DND-41 (cell line): Measurements from ENCODE around the gene DOCK9.

Experiments
- EZH2 ChIP-seq: IDR thresholded peaks from 3 replicates; pipeline ENCODE4 v1.6.1; 2012; ENCODE audit warnings: borderline replicate concordance, low read depth, mild to moderate bottlenecking, moderate library complexity, low read length, inconsistent platforms; ENCODE audit not compliant: severe bottlenecking
- TF ChIP-seq, protein P1 (sequence below): IDR thresholded peaks from 2 replicates; pipeline ENCODE4 v1.5.1; 2012; ENCODE audit warnings: borderline replicate concordance, low read length, moderate library complexity, mild to moderate bottlenecking; ENCODE audit not compliant: poor library complexity, severe bottlenecking; ENCODE audit errors: extremely low read depth

DNA sequence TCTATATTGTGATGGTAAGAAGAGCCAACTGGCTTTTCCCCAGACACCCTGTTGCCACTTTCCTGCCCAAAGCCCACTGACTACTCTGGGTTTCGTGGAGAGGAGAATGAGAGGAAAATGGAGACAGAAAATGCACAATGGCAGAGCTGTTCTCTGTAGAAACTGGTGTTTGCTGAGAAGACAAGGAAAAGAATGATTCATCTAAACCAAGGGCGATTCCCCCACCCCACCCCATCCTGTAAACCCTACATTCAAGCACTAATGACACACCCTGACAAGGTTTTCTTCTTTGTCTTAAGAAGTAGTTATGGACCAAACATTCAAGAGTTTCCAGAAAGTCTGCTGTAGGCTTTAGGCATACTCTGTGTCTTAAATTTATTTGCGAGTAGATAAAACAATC lies 68.8 kb downstream of the DOCK9 start:
- TF ChIP-seq, protein P1, sequence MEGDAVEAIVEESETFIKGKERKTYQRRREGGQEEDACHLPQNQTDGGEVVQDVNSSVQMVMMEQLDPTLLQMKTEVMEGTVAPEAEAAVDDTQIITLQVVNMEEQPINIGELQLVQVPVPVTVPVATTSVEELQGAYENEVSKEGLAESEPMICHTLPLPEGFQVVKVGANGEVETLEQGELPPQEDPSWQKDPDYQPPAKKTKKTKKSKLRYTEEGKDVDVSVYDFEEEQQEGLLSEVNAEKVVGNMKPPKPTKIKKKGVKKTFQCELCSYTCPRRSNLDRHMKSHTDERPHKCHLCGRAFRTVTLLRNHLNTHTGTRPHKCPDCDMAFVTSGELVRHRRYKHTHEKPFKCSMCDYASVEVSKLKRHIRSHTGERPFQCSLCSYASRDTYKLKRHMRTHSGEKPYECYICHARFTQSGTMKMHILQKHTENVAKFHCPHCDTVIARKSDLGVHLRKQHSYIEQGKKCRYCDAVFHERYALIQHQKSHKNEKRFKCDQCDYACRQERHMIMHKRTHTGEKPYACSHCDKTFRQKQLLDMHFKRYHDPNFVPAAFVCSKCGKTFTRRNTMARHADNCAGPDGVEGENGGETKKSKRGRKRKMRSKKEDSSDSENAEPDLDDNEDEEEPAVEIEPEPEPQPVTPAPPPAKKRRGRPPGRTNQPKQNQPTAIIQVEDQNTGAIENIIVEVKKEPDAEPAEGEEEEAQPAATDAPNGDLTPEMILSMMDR, result no peak
- no peak for TF ChIP-seq EZH2
